NCI-H82 (cell line): ENCODE results near the gene PPIL1.
A peak's percentile ranks its signal among the peaks of the same experiment; 100 is the strongest.

Source experiments
- DNase-seq: peaks from one replicate; lab custom pipeline; 2025; lab: John Stamatoyannopoulos, UW

PPIL1 gene

GRCh38 chr6:36888654-36889481 is 14.3 kb upstream of the PPIL1 start:
- peak; percentile 59 for DNase-seq

DNA sequence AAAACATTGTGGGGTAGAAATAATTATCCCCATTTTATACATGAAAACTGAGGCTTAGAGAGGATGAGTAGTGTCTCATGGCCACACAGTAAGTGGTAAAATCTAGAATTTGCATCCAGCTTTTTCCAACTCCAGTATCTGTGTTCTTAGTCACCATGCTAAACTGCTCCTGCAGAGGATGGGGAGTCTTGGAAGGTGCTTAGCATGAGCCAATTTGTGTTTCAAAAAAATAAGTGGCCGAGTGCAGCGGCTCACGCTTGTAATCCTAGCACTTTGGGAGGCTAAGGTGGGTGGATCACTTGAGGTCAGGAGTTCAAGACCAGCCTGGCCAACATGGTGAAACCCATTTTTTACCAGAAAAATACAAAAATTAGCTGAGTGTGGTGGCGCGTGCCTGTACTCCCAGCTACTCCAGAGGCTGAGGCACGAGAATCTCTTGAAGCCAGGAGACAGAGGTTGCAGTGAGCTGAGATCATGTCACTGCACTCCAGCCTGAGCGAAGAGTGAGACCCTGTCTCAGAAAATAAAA is 13.6 kb upstream of the PPIL1 start:
- peak; percentile 62 for DNase-seq

GRCh38 chr6:36886950-36887618 is 12.5 kb upstream of the PPIL1 start:
- no peak for DNase-seq

- peak; percentile 100 for DNase-seq
Observed at GRCh38 chr6:36885461-36886401, 11.1 kb upstream of the PPIL1 start, which contains the start of gene C6orf89. C6orf89 (plus strand) TSS chr6:36885952; CDS start chr6:36899445, 13,493 bp downstream.

- DNase-seq: no peak
Observed at GRCh38 chr6:36884610-36885009, 10.0 kb upstream of the PPIL1 start.

DNA sequence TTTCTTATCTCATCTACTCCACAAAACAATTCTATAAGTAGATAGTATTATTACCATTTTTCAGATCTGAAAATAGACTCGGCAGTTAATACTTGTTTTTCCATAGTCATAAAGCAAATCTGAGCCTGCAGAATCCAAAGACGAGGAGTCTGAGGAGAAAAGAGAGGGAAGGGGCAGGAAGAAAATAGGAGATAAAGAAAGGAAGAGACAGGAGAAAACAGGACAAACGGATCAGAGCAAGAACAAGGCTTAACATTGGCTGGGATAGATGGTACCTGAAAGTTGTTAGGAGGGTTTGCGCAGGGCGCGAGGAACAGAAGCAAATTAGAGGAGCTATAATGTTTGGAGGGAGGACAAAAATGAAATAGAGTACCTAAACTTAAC is 639 bp upstream of the PPIL1 start:
- DNase-seq: peak; percentile 47

GRCh38 chr6:36873612-36874442 is 776 bp downstream of the PPIL1 start:
- peak; percentile 44 for DNase-seq

DNA sequence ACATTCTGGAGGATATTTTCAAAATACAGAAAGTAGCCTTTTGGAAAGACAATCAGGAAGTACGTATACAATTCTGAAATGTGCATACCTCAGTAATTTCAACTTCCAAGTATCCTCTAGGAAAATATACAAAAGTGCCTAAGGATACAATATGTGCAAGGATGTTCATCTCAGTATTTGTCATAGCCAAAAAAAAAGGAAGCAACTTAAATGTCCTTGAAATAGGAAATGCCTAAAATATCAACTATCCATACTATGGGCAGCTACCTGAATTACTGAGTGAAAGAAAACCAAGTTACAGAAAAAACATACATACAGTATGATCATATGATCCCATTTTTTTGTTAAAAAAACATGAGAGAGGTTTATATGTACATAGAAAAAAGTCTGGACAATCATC is 1.5 kb downstream of the PPIL1 start:
- DNase-seq: no peak

- DNase-seq: no peak
Observed at GRCh38 chr6:36871686-36872085, 2.9 kb downstream of the PPIL1 start.

- DNase-seq: no peak
Observed at GRCh38 chr6:36867471-36868224, 7.0 kb downstream of the PPIL1 start.

DNA sequence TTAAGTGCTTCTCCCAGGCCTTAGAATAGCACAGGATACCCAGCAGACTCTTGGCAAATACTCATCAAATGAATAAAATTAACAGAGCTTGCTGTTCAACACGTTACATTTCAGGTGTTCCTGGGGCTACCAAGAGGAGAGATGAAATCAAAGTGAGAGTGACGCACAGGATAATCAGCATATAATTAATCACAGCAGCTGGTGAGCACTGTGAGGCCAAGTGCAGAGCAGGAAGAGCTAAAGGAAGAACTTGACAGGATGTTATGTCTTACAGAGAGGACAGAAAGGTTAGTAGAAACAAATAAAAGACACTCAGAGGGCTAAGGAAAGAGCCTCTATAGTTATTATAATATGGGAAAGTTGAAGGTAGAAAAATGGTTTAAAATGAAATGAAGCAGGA is 8.8 kb downstream of the PPIL1 start:
- DNase-seq: no peak

DNA sequence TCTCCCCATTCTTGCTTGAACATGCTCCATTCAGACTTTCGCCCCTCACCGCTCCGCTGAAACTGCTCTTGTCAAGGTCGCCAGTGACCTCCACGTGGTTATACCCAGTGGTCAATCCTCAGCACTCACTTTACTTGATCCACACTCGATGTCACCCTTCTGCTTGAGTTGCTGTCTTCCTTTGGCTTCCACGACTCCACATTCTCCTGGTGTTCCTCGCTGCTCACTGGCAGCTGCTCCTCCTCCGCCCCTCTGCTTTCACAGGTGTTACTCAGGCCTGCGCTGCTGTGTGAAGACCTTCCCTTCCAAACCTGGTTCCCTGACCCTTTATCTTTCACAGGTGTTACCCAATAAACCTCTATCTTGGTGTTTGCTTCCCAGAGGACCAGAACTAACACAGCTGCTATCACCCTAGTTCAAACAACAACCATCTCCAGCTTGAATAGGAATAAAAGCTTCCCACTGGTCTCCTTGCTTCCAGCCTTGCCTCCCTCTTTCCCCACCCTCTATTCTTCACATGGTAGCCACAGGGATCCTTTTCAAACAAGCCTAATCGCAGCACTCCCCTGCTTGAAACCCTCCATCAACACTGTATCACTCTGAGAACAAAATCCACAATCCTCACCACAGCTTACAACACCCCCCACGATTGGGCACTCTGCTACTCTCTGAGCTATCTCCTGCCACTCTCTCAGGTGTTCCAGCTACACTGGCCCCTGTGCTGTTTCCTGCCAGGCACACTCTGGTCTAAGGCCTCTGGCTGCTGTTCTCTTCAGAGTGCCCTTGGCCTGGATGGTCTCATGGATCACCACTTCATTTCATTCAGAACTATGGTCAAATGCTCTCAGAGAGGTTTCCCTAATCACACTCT is 10.7 kb downstream of the PPIL1 start:
- no peak for DNase-seq

DNA sequence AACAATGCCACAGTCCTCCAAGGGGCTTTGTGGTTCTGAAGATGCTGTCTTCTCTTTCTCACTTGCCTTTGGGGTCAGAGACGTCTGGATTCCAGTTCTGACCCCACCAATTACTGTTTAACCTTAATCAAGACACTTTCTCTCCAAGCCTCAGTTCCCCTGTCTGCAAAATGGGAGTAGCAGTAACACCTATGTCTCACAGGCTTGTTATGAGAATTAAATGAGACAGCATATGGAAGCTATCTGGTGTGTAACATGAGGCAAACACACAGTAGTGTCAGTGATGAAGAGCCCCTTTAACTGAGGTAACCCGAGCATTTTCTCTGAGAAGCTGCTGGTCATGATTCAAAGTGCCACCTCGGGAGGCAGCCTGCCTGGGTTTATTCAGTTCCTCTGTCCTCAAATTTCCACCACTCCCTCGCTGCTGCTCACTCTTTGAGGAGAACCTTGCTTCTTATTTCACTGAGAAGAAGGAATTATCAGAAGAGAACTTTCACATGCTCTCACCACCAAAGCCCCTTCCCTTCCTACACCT is 11.7 kb downstream of the PPIL1 start:
- no peak for DNase-seq

GRCh38 chr6:36862164-36862847 is 12.3 kb downstream of the PPIL1 start:
- no peak for DNase-seq

- DNase-seq: no peak
Observed at GRCh38 chr6:36860126-36860525, 14.5 kb downstream of the PPIL1 start.

- no peak for DNase-seq
Observed at GRCh38 chr6:36858407-36858981, 16.1 kb downstream of the PPIL1 start.

GRCh38 chr6:36857325-36857724 is 17.3 kb downstream of the PPIL1 start:
- no peak for DNase-seq

- no peak for DNase-seq
Observed at GRCh38 chr6:36856277-36856676, 18.3 kb downstream of the PPIL1 start.
